Measurements from ENCODE around the gene TMPRSS13. TPM values are rescaled to one million over a fixed set of nuclear protein-coding genes. Genes with fewer than 3 reads are reported as not detected.

TMPRSS13 gene
- total RNA-seq, 2 donors from 2014 or later: 1.1 TPM; not detected in 1

DNA sequence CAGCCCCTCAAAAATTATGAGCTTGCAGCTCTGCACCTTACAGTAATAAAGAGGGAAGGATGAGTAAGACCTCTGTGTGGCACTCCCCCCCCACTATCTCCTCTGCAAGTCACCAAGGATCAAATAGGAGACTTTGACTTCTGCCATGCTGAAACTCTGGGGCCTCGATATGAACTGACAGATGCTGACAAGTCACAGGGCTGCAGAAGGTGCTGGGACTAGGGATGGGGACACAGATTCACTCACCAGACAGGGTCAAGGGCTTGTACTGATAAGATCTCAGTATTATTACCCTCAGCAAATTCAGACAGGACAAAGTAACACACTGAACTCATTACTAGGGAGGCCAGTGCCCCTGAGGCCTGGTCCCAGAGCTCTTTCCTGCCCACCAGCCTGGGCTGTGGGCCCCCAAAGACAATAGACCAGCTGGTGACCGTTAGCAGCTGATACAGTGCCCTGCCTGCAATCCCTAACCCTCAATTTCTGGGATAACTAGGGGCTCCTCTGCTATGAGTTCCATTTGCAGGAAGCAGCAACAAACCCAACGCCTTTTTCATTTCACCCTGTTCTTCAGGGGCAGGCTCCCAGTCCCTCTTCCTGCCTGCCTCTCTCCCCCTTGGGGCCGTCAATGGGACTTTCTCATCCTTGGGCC, 20.1 kb downstream of the TMPRSS13 start:
- DNase-seq (ENCODE audit: low spot score) (no peak), ATAC-seq (ENCODE audit: insufficient number of reproducible peaks, low FRiP score, low read depth) (no peak)
- no peak overlapping the region for H3K27ac ChIP-seq
- no peaks in the 10 kb centered on the region for H3K27me3 ChIP-seq (replicated peaks; ENCODE audit: insufficient read depth)
- H3K9me3 ChIP-seq: no peaks in the 10 kb centered on the region
- H3K4me1 ChIP-seq (ENCODE audit: control insufficient read depth in 1 of 2, low read depth in 2 of 2): peaks cover 0 to 6% of the 10 kb centered on the region in 2 donors
- TF ChIP-seq, protein P1, sequence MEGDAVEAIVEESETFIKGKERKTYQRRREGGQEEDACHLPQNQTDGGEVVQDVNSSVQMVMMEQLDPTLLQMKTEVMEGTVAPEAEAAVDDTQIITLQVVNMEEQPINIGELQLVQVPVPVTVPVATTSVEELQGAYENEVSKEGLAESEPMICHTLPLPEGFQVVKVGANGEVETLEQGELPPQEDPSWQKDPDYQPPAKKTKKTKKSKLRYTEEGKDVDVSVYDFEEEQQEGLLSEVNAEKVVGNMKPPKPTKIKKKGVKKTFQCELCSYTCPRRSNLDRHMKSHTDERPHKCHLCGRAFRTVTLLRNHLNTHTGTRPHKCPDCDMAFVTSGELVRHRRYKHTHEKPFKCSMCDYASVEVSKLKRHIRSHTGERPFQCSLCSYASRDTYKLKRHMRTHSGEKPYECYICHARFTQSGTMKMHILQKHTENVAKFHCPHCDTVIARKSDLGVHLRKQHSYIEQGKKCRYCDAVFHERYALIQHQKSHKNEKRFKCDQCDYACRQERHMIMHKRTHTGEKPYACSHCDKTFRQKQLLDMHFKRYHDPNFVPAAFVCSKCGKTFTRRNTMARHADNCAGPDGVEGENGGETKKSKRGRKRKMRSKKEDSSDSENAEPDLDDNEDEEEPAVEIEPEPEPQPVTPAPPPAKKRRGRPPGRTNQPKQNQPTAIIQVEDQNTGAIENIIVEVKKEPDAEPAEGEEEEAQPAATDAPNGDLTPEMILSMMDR (IDR thresholded peaks at IDR 0.05): no peak
- H3K36me3 ChIP-seq: no peaks in the 10 kb centered on the region
- no peak overlapping the region for H3K4me3 ChIP-seq

DNA sequence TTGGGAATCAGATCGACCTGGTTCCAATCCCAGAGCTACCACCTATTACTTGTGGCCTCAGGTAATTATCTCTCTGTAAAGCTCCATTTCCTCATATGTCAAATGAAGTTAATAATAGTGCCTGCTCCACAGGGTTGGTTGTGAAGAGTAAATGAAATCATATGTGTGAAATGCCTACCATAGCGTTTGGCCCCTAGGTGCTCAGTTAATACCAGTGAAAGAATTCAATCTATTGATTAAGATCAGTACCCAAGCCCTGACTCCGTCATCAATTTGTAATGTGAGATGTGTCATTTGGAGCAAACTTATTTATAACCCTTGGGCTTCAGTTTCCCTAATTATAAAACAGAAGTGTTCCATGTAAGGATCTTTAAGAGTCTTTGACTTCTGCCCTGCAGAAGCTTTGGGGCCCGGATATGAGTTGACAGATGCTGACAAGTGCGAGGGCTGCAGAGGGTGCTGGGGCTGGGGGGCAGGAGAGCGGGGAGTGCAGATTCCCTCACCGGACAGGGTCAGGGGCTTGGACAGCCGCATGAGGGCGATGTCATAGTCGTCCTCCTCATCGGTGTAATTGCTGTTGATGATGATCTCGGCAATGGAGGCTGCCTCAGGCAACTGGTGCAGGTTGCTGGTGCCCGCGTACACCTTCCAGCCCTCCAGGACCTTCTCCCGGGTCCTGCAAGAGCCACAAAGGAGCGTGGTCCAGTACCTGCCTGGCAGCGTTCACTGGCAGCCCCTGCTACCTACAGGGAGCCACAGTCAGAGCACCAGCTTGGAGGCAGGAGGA, 20.9 kb downstream of the TMPRSS13 start:
- no peak overlapping the region for H3K4me3 ChIP-seq
- TF ChIP-seq, protein P1 (IDR thresholded peaks at IDR 0.05): no peak
- peaks cover 0 to 6% of the 10 kb centered on the region in 2 donors for H3K4me1 ChIP-seq (ENCODE audit: control insufficient read depth in 1 of 2, low read depth in 2 of 2)
- H3K9me3 ChIP-seq: no peaks in the 10 kb centered on the region
- no peaks in the 10 kb centered on the region for H3K36me3 ChIP-seq
- H3K27ac ChIP-seq: no peak overlapping the region
- H3K27me3 ChIP-seq (replicated peaks; ENCODE audit: insufficient read depth): no peaks in the 10 kb centered on the region
- DNase-seq (ENCODE audit: low spot score): no peak
- ATAC-seq (ENCODE audit: insufficient number of reproducible peaks, low FRiP score, low read depth): no peak

DNA sequence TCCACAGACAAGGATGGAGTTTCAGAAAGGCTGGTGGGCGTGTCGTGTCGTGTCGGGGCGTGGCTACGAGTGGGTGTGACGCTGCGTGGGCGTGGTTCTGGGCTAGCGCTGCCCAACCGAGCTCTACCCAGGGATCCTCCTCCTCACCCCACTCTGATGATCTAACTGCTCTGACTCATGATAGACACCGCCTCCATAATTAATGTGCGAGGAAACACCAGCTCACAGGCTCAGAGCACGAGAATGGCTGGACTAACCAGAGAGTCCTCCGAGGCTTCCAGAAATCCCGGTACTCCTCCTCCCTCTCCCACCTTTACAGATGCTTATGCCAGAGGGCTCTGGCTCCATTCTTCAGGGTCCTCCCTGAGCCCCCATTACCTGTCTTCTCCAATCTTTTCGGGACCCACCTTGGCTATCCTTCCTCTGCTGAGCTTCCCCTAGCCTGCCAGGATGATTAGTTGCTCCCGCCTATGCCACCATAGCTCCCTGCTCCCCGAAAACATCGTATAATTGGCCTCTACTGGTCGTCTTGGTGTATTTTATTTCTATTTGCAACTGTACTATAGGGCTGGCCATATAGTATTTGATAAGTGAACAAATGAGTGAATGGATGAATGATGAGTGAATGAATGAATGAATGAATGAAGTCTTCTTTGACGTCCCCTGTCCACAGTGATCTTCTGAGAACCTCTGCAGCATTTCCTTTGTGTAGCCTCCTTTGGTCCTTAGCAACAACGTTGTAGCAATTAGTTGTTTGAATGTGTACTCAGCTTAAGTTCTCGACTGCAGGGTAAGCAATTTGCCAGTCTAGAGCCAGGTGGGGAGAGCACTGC, 21.7 kb downstream of the TMPRSS13 start:
- peak overlapping the region; percentile 35 for H3K4me3 ChIP-seq
- TF ChIP-seq, protein P1 (IDR thresholded peaks at IDR 0.05): no peak
- no peaks in the 10 kb centered on the region for H3K9me3 ChIP-seq
- no peak overlapping the region for H3K27ac ChIP-seq
- peak; percentile 31 for DNase-seq (ENCODE audit: low spot score)
- H3K27me3 ChIP-seq (replicated peaks; ENCODE audit: insufficient read depth): no peaks in the 10 kb centered on the region
- no peaks in the 10 kb centered on the region for H3K36me3 ChIP-seq
- H3K4me1 ChIP-seq (ENCODE audit: control insufficient read depth in 1 of 2, low read depth in 2 of 2): peaks cover 0 to 6% of the 10 kb centered on the region in 2 donors
- ATAC-seq (ENCODE audit: insufficient number of reproducible peaks, low FRiP score, low read depth): no peak

DNA sequence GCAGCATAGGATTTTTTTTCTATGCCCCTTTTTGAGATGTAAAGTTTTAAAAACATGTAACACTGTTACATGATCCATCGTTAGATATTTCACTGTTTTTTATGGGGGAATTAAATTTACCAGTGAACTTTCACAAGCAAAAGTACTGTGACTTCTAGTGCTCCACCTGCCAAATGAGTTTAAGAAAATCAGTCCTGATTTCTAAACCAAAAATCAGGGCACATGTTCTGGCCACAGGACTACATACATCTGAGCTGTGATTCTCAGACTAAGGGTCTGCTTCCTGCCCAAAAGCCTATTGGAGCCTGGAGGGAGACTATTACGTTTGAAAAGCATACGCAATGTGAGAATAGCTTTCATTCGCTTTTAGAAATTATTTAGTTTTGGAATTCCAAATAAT, 22.5 kb downstream of the TMPRSS13 start:
- ATAC-seq (ENCODE audit: insufficient number of reproducible peaks, low FRiP score, low read depth): no peak
- Histone ChIP-seq H3K9me3 (no peaks in the 10 kb centered on the region), H3K4me1 (ENCODE audit: control insufficient read depth in 1 of 2, low read depth in 2 of 2) (peaks cover 0 to 6% of the 10 kb centered on the region in 2 donors), H3K36me3 (no peaks in the 10 kb centered on the region), H3K4me3 (no peak overlapping the region), H3K27ac (no peak overlapping the region), H3K27me3 (replicated peaks; ENCODE audit: insufficient read depth) (no peaks in the 10 kb centered on the region)
- DNase-seq (ENCODE audit: low spot score): no peak
- TF ChIP-seq, protein P1 (IDR thresholded peaks at IDR 0.05): no peak

DNA sequence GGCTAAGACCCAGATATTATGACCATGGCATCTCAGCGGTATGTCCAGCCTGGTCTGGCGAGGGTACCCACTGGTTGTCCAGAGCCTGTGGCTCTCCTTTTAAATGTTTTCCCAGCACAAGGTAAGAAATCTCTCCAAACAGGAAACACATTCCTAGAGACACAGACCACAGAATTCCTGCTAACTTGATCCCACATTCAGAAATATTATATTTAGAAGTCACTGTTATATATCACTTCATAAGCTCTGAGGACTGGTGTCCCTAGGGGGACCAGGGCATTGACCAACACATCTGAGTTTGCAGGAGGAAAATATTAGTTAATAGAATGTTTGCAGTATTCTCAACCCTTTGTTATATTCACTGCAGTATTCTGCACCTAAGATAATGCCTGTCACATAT, 23.1 kb downstream of the TMPRSS13 start:
- TF ChIP-seq, protein P1 (IDR thresholded peaks at IDR 0.05): no peak
- DNase-seq (ENCODE audit: low spot score): no peak
- no peak overlapping the region for H3K27ac ChIP-seq
- ATAC-seq (ENCODE audit: insufficient number of reproducible peaks, low FRiP score, low read depth): no peak
- peaks cover 0 to 6% of the 10 kb centered on the region in 2 donors for H3K4me1 ChIP-seq (ENCODE audit: control insufficient read depth in 1 of 2, low read depth in 2 of 2)
- no peaks in the 10 kb centered on the region for H3K36me3 ChIP-seq
- no peaks in the 10 kb centered on the region for H3K9me3 ChIP-seq
- H3K27me3 ChIP-seq (replicated peaks; ENCODE audit: insufficient read depth): no peaks in the 10 kb centered on the region
- H3K4me3 ChIP-seq: no peak overlapping the region
